ENCODE data around the gene LEMD1. TPM values are rescaled to one million over a fixed set of nuclear protein-coding genes. Genes with fewer than 3 reads are reported as not detected.
A peak's percentile ranks its signal among the peaks of the same experiment; 100 is the strongest.

LEMD1 gene
- total and polyA plus RNA-seq, 4 donors: 0.72 to 1.5 (median 1.1) TPM

DNA sequence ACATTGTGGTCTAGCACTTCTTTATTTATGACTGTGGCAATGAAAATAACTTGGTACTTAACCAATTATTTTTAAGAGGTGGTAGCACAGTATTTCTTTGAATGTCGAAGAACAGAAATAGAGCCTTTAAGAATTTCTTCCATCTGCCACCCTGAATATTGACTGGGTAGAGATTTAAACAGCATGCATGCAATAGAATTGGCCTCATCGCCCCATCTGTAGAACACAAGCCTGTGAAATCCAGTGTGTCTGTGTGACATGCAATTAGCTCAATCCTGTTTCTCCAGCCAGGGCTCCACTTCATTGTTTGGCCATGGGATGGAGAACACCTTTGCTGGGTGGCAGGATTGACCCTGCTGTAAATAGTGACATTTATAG, 48.1 kb downstream of the LEMD1 start:
- ATAC-seq (ENCODE audit: insufficient read depth, low FRiP score): no peak
- Histone ChIP-seq H3K9me3 (ENCODE audit: control insufficient read depth in 4 of 4, insufficient read depth in 3 of 4, low read length in 3 of 4) (no peaks in the 10 kb centered on the region), H3K4me1 (ENCODE audit: control insufficient read depth in 5 of 5, insufficient read depth in 5 of 5, low read length in 5 of 5) (peaks cover 0 to 51% (median 24%) of the 10 kb centered on the region in 5 donors), H3K36me3 (ENCODE audit: control insufficient read depth in 4 of 4, insufficient read depth in 4 of 4, low read length in 4 of 4) (no peaks in the 10 kb centered on the region), H3K4me3 (no peak overlapping the region), H3K27me3 (ENCODE audit: control insufficient read depth in 3 of 3, insufficient read depth in 3 of 3, low read length in 2 of 3) (no peaks in the 10 kb centered on the region), H3K27ac (ENCODE audit: low read depth in 1 of 2, low read length in 1 of 2) (peak overlapping the region in 1 of 2 donors; percentile 45), H3K9ac (ENCODE audit: insufficient read depth in 1 of 2, low read length in 2 of 2) (no peak overlapping the region)
- WGBS, 2 donors: 80 to 88% methylated on average over 2 of the region's 2 CpGs
- DNase-seq: no peak
- TF ChIP-seq, protein P1, sequence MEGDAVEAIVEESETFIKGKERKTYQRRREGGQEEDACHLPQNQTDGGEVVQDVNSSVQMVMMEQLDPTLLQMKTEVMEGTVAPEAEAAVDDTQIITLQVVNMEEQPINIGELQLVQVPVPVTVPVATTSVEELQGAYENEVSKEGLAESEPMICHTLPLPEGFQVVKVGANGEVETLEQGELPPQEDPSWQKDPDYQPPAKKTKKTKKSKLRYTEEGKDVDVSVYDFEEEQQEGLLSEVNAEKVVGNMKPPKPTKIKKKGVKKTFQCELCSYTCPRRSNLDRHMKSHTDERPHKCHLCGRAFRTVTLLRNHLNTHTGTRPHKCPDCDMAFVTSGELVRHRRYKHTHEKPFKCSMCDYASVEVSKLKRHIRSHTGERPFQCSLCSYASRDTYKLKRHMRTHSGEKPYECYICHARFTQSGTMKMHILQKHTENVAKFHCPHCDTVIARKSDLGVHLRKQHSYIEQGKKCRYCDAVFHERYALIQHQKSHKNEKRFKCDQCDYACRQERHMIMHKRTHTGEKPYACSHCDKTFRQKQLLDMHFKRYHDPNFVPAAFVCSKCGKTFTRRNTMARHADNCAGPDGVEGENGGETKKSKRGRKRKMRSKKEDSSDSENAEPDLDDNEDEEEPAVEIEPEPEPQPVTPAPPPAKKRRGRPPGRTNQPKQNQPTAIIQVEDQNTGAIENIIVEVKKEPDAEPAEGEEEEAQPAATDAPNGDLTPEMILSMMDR (IDR thresholded peaks at IDR 0.05; ENCODE audit: control extremely low read depth, extremely low read depth): no peak

DNA sequence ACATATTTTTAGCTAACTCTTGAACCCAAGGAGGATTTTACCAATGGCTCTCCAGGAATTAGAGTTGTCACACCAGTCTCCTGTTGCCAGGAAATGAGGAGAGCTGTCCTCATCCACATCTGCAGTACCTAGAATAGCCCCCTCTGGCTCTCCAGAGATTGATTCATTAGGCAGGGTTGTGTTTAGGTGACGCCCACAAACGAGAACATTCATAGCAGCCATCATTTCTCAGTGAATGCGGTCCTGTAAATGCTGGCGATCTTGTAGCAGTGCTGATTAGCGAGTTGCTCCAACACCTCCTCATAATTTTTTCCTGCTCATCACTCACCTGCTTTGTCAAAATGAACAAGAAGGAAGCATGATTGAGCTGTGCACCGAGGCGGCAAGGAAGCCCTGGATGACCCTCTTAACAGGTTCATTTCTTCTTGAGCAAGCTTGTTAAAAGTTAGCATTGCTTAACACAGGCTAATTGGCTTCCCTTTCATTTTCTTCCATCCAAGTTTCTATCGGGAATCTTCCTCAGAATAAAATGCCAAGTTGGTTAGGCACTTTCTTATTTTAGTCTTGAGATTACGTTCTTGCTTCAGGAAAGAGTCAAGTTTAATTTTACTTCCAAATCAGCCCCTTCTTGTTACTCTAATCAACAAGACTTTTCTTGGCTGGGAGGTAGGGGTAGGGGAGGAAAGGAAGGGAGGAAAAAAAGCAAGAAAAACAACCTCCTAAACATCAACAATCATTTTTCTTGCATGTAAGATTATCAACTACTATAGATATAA, 48.6 kb downstream of the LEMD1 start:
- ATAC-seq (ENCODE audit: insufficient read depth, low FRiP score) (no peak), DNase-seq (peak in 2 of 3 donors; percentile 22 to 38)
- TF ChIP-seq, protein P1 (IDR thresholded peaks at IDR 0.05; ENCODE audit: control extremely low read depth, extremely low read depth): no peak
- H3K27ac ChIP-seq (ENCODE audit: low read depth in 1 of 2, low read length in 1 of 2): no peak overlapping the region
- H3K27me3 ChIP-seq (ENCODE audit: control insufficient read depth in 3 of 3, insufficient read depth in 3 of 3, low read length in 2 of 3): no peaks in the 10 kb centered on the region
- no peaks in the 10 kb centered on the region for H3K36me3 ChIP-seq (ENCODE audit: control insufficient read depth in 4 of 4, insufficient read depth in 4 of 4, low read length in 4 of 4)
- WGBS, 2 donors: 52 to 63% methylated on average over 9 of the region's 9 CpGs
- H3K9ac ChIP-seq (ENCODE audit: insufficient read depth in 1 of 2, low read length in 2 of 2): no peak overlapping the region
- no peaks in the 10 kb centered on the region for H3K9me3 ChIP-seq (ENCODE audit: control insufficient read depth in 4 of 4, insufficient read depth in 3 of 4, low read length in 3 of 4)
- H3K4me3 ChIP-seq: no peak overlapping the region
- H3K4me1 ChIP-seq (ENCODE audit: control insufficient read depth in 5 of 5, insufficient read depth in 5 of 5, low read length in 5 of 5): peaks cover 0 to 51% (median 24%) of the 10 kb centered on the region in 5 donors

DNA sequence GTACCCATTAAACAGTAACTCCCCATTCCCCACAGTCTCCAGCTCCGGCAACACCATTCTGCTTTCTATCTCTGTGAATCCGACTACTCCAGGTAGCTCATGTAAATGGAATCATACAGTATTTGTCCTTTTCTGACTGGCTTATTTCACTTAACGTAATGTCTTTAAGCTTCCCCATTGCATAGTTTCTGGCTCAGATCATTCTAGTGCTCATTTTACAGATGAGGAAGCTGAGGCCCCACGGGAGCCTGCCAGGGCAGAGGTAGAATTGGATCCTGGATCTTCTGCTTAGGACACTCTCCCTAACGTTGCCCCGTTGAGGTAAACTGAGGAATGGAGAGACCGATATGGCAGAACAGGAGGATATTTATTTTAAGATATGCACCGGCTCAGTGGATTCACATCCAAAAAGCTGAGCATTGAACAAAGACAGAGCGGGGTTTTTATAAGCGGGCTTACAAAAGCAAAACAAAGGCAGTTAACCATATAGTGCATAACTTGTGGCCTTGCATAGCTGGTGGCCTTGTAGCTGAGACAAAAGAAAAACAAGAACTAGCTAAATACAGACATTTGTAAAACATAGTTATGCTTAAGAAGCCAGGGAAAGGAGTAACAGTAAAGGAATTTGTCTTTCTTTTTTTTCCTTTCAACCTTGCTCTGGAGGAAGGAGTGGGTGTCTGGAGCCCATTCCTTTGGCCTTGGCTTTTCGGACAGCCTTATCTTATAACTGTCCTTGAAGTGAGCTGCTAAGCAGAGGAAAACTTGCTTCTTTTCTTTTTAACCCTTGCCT, 49.8 kb downstream of the LEMD1 start:
- DNase-seq (peak in 2 of 3 donors; percentile 40 to 45), ATAC-seq (ENCODE audit: insufficient read depth, low FRiP score) (no peak)
- Histone ChIP-seq H3K27ac (ENCODE audit: low read depth in 1 of 2, low read length in 1 of 2) (no peak overlapping the region), H3K4me1 (ENCODE audit: control insufficient read depth in 5 of 5, insufficient read depth in 5 of 5, low read length in 5 of 5) (peaks cover 0 to 51% (median 24%) of the 10 kb centered on the region in 5 donors), H3K4me3 (no peak overlapping the region), H3K9ac (ENCODE audit: insufficient read depth in 1 of 2, low read length in 2 of 2) (no peak overlapping the region), H3K9me3 (ENCODE audit: control insufficient read depth in 4 of 4, insufficient read depth in 3 of 4, low read length in 3 of 4) (no peaks in the 10 kb centered on the region), H3K27me3 (ENCODE audit: control insufficient read depth in 3 of 3, insufficient read depth in 3 of 3, low read length in 2 of 3) (no peaks in the 10 kb centered on the region), H3K36me3 (ENCODE audit: control insufficient read depth in 4 of 4, insufficient read depth in 4 of 4, low read length in 4 of 4) (no peaks in the 10 kb centered on the region)
- 67 to 83% methylated on average over 11 of the region's 11 CpGs for WGBS, 2 donors
- TF ChIP-seq, protein P1 (IDR thresholded peaks at IDR 0.05; ENCODE audit: control extremely low read depth, extremely low read depth): no peak
